HG03159 (cell line): ENCODE results near the gene C4A.
"Not testable (repeated sequence)": the region's sequence is repeated elsewhere in the genome, so short reads cannot be mapped to it uniquely, and the experiment has no call there.

Source experiments
- ATAC-seq: cut with Tn5 transposase; IDR thresholded peaks from one replicate; pipeline ENCODE4 v1.9.1; 2021; ENCODE audit warnings: mild to moderate bottlenecking, moderate library complexity; ENCODE audit not compliant: unreplicated experiment

Gene C4A

DNA sequence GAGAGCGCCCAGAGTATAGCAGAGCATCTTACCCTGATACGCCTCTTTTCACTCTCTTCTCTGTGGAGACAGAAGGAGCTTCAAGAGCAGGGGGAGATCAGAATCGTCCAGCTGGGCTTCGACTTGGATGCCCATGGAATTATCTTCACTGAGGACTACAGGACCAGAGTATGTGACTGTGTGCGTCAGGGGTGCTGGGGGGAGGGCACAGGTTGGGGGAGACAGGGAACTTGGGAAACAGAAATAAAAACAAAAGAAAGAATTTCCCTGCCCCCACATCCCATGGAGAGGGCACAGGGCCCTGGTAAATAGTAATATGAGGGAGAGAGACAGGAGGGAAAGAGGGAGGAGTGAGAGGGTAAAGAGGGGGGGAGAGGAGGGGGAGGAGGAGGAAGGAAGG is 3.0 kb upstream of the C4A start:
- no peak for ATAC-seq

DNA sequence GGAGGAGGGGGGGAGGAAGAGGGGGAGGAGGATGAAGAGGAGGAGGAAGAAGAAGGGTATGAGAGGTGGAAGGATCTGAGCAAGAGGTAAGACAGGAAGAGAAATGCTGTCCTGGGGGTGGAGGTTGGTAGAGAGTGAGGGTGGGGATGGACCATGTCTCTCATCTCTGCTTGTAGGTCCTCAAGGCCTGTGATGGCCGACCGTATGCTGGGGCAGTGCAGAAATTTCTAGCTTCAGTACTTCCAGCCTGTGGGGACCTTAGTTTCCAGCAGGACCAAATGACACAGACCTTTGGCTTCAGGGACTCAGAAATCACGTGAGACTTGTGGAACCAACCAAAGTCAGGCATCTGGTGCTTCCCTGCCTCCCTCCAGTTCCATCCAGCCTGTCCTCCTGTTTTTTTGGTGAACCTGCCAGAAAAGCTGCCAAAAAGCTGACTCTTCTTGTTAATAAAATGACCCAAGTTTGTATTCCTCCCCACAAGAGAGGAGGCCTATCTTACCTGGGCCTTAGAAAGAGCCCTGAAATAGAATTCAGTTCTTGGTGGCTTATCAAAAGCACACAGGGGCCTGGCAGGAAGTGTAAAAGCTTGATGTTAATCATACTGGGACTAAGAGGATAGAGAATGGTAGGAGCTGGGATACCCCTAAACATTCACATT is 2.5 kb upstream of the C4A start:
- no peak for ATAC-seq

- ATAC-seq = not testable (repeated sequence)
Observed at GRCh38 chr6:31980195-31980876, 1.5 kb upstream of the C4A start.

DNA sequence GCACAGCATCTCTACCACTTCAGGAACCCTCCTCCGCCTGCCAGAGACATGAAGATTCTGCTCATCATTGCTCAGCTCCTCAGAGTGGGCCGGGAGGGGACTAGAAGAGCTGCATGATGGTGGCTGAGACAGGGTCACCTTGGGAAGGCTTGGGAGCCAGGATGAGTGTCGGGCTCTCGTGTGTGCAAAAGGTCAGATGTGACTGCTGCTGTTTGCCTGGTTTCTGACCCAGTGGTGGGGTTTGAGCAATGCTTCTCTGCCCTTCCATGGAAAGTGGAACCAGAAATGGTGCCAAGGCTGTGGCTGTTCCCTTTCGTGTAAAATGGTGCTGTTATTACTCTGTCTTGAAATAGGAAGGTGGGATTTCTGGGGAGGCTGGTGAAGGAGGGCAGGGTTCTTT is 859 bp upstream of the C4A start:
- not testable (repeated sequence) for ATAC-seq

DNA sequence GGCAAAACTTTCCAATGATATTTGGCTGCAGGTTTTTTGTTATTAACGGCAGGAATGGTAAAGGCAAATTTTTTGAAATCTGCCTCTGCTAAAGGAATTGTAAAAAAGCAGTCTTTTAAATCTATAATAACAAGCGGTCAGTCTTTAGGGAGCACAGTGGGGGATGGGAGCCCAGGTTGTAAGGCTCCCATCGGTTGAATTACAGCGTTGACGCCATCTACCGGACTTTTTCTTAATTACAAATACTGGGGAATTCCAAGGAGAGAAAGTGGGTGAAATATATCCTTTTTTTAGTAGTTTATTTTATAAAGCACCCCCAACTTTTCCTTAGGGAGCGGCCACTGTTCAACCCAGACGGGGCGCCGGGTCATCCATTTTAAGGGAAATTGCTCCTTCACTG is 7.5 kb downstream of the C4A start:
- ATAC-seq = not testable (repeated sequence)

- ATAC-seq = not testable (repeated sequence)
Observed at GRCh38 chr6:31994421-31994820, 12.6 kb downstream of the C4A start.

GRCh38 chr6:31996385-31996784 is 14.5 kb downstream of the C4A start:
- not testable (repeated sequence) for ATAC-seq

- not testable (repeated sequence) for ATAC-seq
Observed at GRCh38 chr6:32002546-32003268, 20.9 kb downstream of the C4A start.

DNA sequence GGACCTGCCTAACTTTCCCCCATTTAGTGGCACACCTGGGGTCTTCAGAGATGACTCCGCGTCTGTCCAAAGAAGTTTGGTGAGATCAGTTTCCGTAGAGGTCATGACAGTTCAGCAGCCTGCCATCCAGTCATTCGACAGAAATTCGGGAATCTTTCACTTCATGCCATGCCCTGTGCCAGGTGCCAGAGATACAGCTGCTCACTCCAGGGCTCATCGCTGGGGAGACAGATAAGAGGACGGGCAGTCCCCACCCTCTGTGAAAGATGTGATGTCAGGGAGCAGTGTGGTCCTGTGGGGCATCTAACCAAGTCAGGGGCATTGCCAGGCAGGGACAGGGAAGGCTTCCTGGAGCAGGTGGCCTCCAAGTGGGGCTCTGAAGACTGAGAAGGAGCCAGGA is 21.4 kb downstream of the C4A start:
- not testable (repeated sequence) for ATAC-seq

- ATAC-seq = not testable (repeated sequence)
Observed at GRCh38 chr6:32004393-32004792, 22.5 kb downstream of the C4A start.

DNA sequence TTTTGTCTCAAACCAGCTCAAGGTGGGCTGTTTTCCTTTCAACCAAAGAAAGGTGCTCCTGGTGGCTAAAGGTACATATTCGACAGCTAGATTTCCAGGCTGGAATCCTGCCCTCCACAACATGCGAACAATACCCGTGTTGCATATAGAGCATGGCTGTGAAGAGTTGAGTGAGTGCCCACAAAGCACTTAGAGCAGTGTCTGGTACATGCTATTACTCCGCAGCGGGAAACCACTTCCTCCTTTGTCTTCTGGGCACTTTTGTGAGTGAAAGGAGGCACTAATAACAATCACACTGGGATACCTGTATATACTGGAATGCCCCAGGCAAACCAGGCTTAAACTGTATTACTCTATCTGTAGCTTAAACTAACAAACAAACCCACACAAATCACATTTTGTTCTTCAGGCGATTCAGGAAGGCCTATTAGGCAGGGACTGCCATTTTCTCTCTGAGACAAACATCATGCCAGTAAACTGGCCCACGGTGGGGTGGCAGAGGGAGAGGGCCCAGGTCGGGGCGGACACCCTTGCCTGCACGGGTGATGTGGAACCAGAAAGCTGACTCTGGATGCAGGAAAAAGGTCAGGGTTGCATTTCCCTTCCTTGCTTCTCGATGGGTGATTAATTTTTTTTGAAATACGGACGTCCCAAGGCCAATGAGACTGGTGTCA is 23.1 kb downstream of the C4A start:
- not testable (repeated sequence) for ATAC-seq

GRCh38 chr6:32005538-32005880 is 23.7 kb downstream of the C4A start:
- ATAC-seq = not testable (repeated sequence)

- not testable (repeated sequence) for ATAC-seq
Observed at GRCh38 chr6:32005991-32006529, 24.2 kb downstream of the C4A start.

- not testable (repeated sequence) for ATAC-seq
Observed at GRCh38 chr6:32007086-32007485, 25.2 kb downstream of the C4A start.

GRCh38 chr6:32008037-32008436 is 26.2 kb downstream of the C4A start:
- ATAC-seq = not testable (repeated sequence)

- not testable (repeated sequence) for ATAC-seq
Observed at GRCh38 chr6:32008616-32009015, 26.8 kb downstream of the C4A start.

DNA sequence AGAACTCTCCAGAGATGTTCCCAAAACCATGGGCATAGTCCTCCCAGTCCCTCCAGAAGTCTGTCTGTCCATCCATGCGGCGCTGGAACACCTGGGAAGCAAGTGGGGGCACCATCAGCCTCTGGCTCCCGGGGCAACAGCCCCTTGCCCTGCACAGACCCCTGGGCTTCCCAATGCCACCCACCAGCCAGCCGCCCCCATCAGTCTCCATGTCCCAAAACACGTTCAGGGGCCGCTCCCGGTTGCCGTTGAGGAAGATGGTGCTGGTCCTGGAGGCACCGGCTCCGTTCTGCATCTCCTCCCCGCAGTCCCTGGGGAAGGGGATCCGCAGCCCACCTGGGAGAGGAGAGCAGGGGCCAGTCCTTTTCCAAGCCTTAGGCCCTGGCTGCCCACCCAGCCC is 27.7 kb downstream of the C4A start:
- ATAC-seq = not testable (repeated sequence)

- not testable (repeated sequence) for ATAC-seq
Observed at GRCh38 chr6:32010856-32011530, 29.1 kb downstream of the C4A start.

DNA sequence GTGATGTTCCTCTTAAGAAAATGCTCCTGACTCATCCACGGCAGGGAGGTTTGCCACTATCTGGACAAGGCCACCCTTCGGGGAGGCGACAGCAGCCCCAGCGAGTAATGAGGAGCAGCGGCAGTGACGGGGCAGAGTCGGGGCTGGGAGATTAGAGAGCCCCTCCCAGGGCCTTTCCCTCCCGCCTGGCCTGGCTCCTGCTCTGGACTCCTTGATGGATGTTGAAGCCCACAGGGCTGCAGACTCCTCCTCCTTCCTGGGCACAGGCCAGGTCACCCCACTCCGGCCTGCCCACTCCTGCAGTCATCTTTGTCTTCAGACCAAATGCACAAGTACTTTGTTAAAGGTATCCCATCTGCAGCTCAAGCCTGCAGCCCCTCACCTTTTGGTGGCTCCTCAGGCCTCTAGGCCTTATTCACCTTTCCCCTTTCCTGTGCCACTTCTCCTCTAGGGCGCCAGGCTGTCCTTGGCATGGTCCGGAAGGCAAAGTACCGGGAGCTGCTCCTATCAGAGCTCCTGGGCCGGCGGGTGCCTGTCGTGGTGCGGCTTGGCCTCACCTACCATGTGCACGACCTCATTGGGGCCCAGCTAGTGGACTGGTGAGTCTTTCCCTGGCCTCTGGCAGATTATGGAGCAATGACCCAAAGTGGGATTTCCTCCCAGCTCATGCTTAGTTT is 31.2 kb downstream of the C4A start:
- ATAC-seq = not testable (repeated sequence)

DNA sequence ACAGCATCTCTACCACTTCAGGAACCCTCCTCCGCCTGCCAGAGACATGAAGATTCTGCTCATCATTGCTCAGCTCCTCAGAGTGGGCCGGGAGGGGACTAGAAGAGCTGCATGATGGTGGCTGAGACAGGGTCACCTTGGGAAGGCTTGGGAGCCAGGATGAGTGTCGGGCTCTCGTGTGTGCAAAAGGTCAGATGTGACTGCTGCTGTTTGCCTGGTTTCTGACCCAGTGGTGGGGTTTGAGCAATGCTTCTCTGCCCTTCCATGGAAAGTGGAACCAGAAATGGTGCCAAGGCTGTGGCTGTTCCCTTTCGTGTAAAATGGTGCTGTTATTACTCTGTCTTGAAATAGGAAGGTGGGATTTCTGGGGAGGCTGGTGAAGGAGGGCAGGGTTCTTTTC is 31.9 kb downstream of the C4A start:
- not testable (repeated sequence) for ATAC-seq
